ENCODE data around the gene C6orf141.

DNA sequence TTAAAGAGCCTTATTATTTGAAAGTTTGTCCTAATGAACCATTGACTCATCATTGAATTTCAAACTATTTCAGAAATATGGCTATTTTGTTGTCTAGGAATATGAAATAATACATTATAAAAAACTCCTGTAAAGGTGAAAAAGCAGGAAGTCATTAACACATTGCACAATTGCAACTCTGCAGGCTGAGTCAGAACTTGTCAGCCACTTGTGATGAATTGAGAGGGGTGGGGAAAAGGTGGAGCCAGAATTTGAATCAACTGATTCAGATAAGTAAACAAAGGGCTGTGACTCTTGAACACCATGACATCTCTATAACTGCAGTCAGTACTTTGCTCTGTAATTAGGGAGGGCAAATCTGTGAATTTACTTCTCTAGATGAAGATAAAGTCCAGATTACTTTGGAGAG lies 6.0 kb downstream of the C6orf141 start:
- TF ChIP-seq, protein P1, sequence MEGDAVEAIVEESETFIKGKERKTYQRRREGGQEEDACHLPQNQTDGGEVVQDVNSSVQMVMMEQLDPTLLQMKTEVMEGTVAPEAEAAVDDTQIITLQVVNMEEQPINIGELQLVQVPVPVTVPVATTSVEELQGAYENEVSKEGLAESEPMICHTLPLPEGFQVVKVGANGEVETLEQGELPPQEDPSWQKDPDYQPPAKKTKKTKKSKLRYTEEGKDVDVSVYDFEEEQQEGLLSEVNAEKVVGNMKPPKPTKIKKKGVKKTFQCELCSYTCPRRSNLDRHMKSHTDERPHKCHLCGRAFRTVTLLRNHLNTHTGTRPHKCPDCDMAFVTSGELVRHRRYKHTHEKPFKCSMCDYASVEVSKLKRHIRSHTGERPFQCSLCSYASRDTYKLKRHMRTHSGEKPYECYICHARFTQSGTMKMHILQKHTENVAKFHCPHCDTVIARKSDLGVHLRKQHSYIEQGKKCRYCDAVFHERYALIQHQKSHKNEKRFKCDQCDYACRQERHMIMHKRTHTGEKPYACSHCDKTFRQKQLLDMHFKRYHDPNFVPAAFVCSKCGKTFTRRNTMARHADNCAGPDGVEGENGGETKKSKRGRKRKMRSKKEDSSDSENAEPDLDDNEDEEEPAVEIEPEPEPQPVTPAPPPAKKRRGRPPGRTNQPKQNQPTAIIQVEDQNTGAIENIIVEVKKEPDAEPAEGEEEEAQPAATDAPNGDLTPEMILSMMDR (conservative IDR thresholded peaks at IDR 0.05; ENCODE audit: low read length) = no peak
- TF ChIP-seq EZH2phosphoT487 (IDR thresholded peaks at IDR 0.05; ENCODE audit: borderline replicate concordance) = no peak
